ENCODE measurements around the gene INHA. TPM values are rescaled to one million over a fixed set of nuclear protein-coding genes. Genes with fewer than 3 reads are reported as not detected.

INHA gene
- total RNA-seq, 1 experiment from 2014 or later = not detected

DNA sequence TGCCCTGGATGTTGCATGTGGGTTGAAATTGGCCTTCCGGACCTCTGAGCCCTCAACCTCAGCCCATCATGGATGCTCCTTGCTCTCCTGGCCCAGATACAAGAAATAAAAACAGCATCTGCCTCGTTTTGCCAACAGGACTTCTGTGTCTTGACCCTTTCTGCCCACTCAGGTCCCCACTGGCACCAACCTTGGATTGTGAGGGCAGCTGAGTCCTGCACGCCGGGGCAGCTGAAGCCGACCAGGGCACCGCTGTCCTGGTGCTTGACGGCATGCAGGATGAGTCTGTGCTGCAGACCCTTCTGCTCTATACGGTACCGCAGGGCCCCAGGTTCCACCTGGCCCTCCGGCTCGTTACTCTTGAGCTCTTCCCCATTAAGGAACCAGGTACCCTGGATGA lies 5.5 kb upstream of the INHA start:
- Histone ChIP-seq H3K36me3 (ENCODE audit: control insufficient read depth in 1 of 2, insufficient read depth in 2 of 2, low read length in 2 of 2) (no peaks in the 10 kb centered on the region), H2AFZ (ENCODE audit: low read depth, low read length, poor library complexity, severe bottlenecking) (no peak overlapping the region), H3K4me3 (replicated peaks in 1 of 2; ENCODE audit: low read depth in 1 of 2, low read length in 2 of 2) (no peak overlapping the region), H3K9ac (ENCODE audit: low read length) (no peak overlapping the region), H3K79me2 (ENCODE audit: insufficient read depth, low read length) (no peaks in the 10 kb centered on the region), H4K20me1 (ENCODE audit: insufficient read depth) (no peaks in the 10 kb centered on the region), H3K27ac (ENCODE audit: low read depth, low read length) (no peak overlapping the region), H3K9me2 (ENCODE audit: insufficient read depth) (no peaks in the 10 kb centered on the region), H3K9me3 (ENCODE audit: control insufficient read depth in 1 of 2, insufficient read depth in 1 of 2, low read depth in 1 of 2, low read length in 2 of 2) (no peaks in the 10 kb centered on the region), H3K4me1 (ENCODE audit: control insufficient read depth in 1 of 2, insufficient read depth in 2 of 2, low read length in 2 of 2) (no peaks in the 10 kb centered on the region), H3K4me2 (ENCODE audit: low read length) (no peak overlapping the region), H3K27me3 (ENCODE audit: insufficient read depth, low read length) (no peaks in the 10 kb centered on the region)
- ATAC-seq = no peak
- intact Hi-C loops (cut with micrococcal nuclease) = no loop called here
- POLR2A ChIA-PET = no interaction called here
- BruUV-seq (replicated peaks) = no TSS peak
- RAD21 ChIA-PET (ENCODE audit: low non-redundant PET in 1 of 2, low total read pairs in 2 of 2, uncharacterized antibody in 2 of 2, unreplicated experiment in 2 of 2) = no interaction called here
- TF ChIP-seq SIN3A (IDR thresholded peaks at IDR 0.05; ENCODE audit: low read depth) (no peak), FOSL1 (IDR thresholded peaks at IDR 0.05; ENCODE audit: low read depth) (no peak), EZH2phosphoT487 (IDR thresholded peaks at IDR 0.05; ENCODE audit: borderline replicate concordance) (no peak)
- TF ChIP-seq, protein P1, sequence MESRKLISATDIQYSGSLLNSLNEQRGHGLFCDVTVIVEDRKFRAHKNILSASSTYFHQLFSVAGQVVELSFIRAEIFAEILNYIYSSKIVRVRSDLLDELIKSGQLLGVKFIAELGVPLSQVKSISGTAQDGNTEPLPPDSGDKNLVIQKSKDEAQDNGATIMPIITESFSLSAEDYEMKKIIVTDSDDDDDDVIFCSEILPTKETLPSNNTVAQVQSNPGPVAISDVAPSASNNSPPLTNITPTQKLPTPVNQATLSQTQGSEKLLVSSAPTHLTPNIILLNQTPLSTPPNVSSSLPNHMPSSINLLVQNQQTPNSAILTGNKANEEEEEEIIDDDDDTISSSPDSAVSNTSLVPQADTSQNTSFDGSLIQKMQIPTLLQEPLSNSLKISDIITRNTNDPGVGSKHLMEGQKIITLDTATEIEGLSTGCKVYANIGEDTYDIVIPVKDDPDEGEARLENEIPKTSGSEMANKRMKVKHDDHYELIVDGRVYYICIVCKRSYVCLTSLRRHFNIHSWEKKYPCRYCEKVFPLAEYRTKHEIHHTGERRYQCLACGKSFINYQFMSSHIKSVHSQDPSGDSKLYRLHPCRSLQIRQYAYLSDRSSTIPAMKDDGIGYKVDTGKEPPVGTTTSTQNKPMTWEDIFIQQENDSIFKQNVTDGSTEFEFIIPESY (IDR thresholded peaks at IDR 0.05; ENCODE audit: extremely low read depth, insufficient replicate concordance, low read length) = no peak
- CTCF ChIA-PET = no interaction called here
- DNase-seq (ENCODE audit: low read depth, low spot score) = no peak

DNA sequence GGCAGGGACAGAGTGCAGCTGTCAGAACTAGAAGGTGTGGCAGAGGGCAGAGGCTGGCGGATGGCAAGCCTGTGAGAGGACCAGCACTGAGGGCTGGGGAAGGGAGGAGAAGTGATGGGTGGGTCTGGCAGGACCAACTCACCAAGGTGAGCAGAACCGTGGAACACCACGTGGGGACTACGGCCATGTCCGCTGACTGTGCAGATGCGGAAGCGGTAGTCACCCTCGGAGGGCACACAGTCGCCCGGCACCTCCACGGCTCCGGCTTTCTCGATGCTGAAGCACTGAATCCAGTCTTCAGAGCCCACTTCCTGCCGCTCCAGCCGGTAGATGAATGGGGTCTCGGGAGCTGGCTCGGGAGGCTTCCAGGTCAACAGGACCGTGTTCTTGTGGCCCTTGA lies 5.0 kb upstream of the INHA start:
- no peaks in the 10 kb centered on the region for H3K36me3 ChIP-seq (ENCODE audit: control insufficient read depth in 1 of 2, insufficient read depth in 2 of 2, low read length in 2 of 2)
- no peak overlapping the region for H3K9ac ChIP-seq (ENCODE audit: low read length)
- no peak overlapping the region for H3K27ac ChIP-seq (ENCODE audit: low read depth, low read length)
- no peaks in the 10 kb centered on the region for H3K79me2 ChIP-seq (ENCODE audit: insufficient read depth, low read length)
- H3K27me3 ChIP-seq (ENCODE audit: insufficient read depth, low read length) = no peaks in the 10 kb centered on the region
- H3K9me3 ChIP-seq (ENCODE audit: control insufficient read depth in 1 of 2, insufficient read depth in 1 of 2, low read depth in 1 of 2, low read length in 2 of 2) = no peaks in the 10 kb centered on the region
- TF ChIP-seq, protein P2, sequence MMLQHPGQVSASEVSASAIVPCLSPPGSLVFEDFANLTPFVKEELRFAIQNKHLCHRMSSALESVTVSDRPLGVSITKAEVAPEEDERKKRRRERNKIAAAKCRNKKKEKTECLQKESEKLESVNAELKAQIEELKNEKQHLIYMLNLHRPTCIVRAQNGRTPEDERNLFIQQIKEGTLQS (IDR thresholded peaks at IDR 0.05) = no peak
- TF ChIP-seq ELF1 (IDR thresholded peaks at IDR 0.05; ENCODE audit: borderline replicate concordance, low read depth) (no peak), POLR2A (IDR thresholded peaks at IDR 0.05; ENCODE audit: borderline replicate concordance, extremely low read depth, insufficient read depth, insufficient read length) (no peak), EGR1 (IDR thresholded peaks at IDR 0.05; ENCODE audit: low read depth) (no peak), EZH2phosphoT487 (IDR thresholded peaks at IDR 0.05; ENCODE audit: borderline replicate concordance) (no peak), SRF (IDR thresholded peaks at IDR 0.05; ENCODE audit: low read depth) (no peak), JUND (IDR thresholded peaks at IDR 0.05) (no peak), YY1 (IDR thresholded peaks at IDR 0.05; ENCODE audit: extremely low read depth, insufficient replicate concordance, low read depth, low read length) (no peak), FOSL1 (IDR thresholded peaks at IDR 0.05; ENCODE audit: low read depth) (no peak), POLR2AphosphoS5 (IDR thresholded peaks at IDR 0.05; ENCODE audit: low read depth, low read length) (no peak), EZH2 (IDR thresholded peaks at IDR 0.05) (no peak)
- RAD21 ChIA-PET (ENCODE audit: low non-redundant PET in 1 of 2, low total read pairs in 2 of 2, uncharacterized antibody in 2 of 2, unreplicated experiment in 2 of 2) = no interaction called here
- H2AFZ ChIP-seq (ENCODE audit: low read depth, low read length, poor library complexity, severe bottlenecking) = no peak overlapping the region
- intact Hi-C loops (cut with micrococcal nuclease) = no loop called here
- H4K20me1 ChIP-seq (ENCODE audit: insufficient read depth) = no peaks in the 10 kb centered on the region
- ATAC-seq (no peak), DNase-seq (ENCODE audit: low read depth, low spot score) (no peak)
- no peak overlapping the region for H3K4me2 ChIP-seq (ENCODE audit: low read length)
- CTCF ChIA-PET = no interaction called here
- H3K4me1 ChIP-seq (ENCODE audit: control insufficient read depth in 1 of 2, insufficient read depth in 2 of 2, low read length in 2 of 2) = no peaks in the 10 kb centered on the region
- POLR2A ChIA-PET = no interaction called here
- H3K4me3 ChIP-seq (replicated peaks in 1 of 2; ENCODE audit: low read depth in 1 of 2, low read length in 2 of 2) = no peak overlapping the region
- BruUV-seq (replicated peaks) = no TSS peak
- H3K9me2 ChIP-seq (ENCODE audit: insufficient read depth) = no peaks in the 10 kb centered on the region

Measured in HCT116 (cell line).